SK-N-SH (cell line): ENCODE results near the gene CACNA2D4. TPM values are rescaled to one million over a fixed set of nuclear protein-coding genes. Genes with fewer than 3 reads are reported as not detected.

Experiments used
- CTCF ChIA-PET: fragments of 300-600, 350-600 bp; formaldehyde crosslinking; extraction: SDS; loops from one replicate; lab custom pipeline; 2021; lab: Yijun Ruan, JAX
- POLR2A ChIA-PET: fragments of 350-600 bp; sonication (Branson Sonifier 250); formaldehyde crosslinking; extraction: SDS; loops from one replicate; lab custom pipeline; 2020; ENCODE audit warnings: antibody characterized with exemption, inconsistent platforms; lab: Yijun Ruan, JAX
- DNase-seq: peaks from one replicate; pipeline ENCODE4 v3.0.0; 2012
- H2AFZ ChIP-seq: fragments of 200-600 bp; sonication (generic); 2 replicates; pipeline ENCODE4 v1.8.1; 2016; ENCODE audit warnings: antibody characterized with exemption, mild to moderate bottlenecking, low read depth
- H3F3A ChIP-seq: fragments of 200-600 bp; sonication (generic); replicated peaks from 2 replicates; pipeline ENCODE3; 2016; ENCODE audit warnings: antibody characterized with exemption, mild to moderate bottlenecking; ENCODE audit not compliant: insufficient read depth
- H3K27ac ChIP-seq, 2 experiments: fragments of 200-500 bp in 1 of 2; fragments of 200-600 bp in 1 of 2; sonication (Bioruptor generic) in 1 of 2; sonication (generic), shearing (Covaris generic) in 1 of 2; 2 replicates each; pipeline versions ENCODE4 v1.5.1 to v1.6.1; 2014 to 2016; ENCODE audit warnings: low read depth in 2 of 2, inconsistent platforms in 1 of 2, low read length in 1 of 2, mild to moderate bottlenecking in 1 of 2, mixed read lengths in 1 of 2
- H3K27me3 ChIP-seq: fragments of 200-600 bp; sonication (generic), shearing (Covaris generic); 2 replicates; pipeline ENCODE4 v1.6.1; 2016; ENCODE audit warnings: mixed run types; ENCODE audit not compliant: insufficient read depth
- H3K36me3 ChIP-seq, 2 experiments: fragments of 200-500 bp in 1 of 2; fragments of 200-600 bp in 1 of 2; sonication (Bioruptor generic) in 1 of 2; sonication (generic) in 1 of 2; replicated peaks in 1 of 2; 2 replicates each; pipeline versions ENCODE3 to v1.5.1; 2014 to 2016; ENCODE audit warnings: low read length in 1 of 2, mild to moderate bottlenecking in 1 of 2; ENCODE audit not compliant: insufficient read depth in 2 of 2, control insufficient read depth in 1 of 2
- H3K4me1 ChIP-seq, 2 experiments: fragments of 200-500 bp in 1 of 2; fragments of 200-600 bp in 1 of 2; sonication (Bioruptor generic) in 1 of 2; sonication (generic), shearing (Covaris generic) in 1 of 2; 2 replicates each; pipeline versions ENCODE4 v1.5.1 to v1.6.1; 2014 to 2016; ENCODE audit warnings: low read depth in 1 of 2, low read length in 1 of 2, mixed run types in 1 of 2; ENCODE audit not compliant: insufficient read depth in 2 of 2, control insufficient read depth in 1 of 2
- H3K4me2 ChIP-seq: fragments of 200-600 bp; sonication (generic), shearing (Covaris generic); 2 replicates; pipeline ENCODE4 v1.6.1; 2017; ENCODE audit warnings: mixed run types
- H3K4me3 ChIP-seq, 2 experiments: fragments of 200-500 bp in 1 of 2; fragments of 200-600 bp in 1 of 2; sonication (Bioruptor generic) in 1 of 2; sonication (generic), shearing (Covaris generic) in 1 of 2; 2 replicates each; pipeline versions ENCODE4 v1.5.1 to v1.8.1; 2014 to 2016; ENCODE audit warnings: low read depth in 2 of 2, inconsistent platforms in 1 of 2, low read length in 1 of 2, mild to moderate bottlenecking in 1 of 2, mixed read lengths in 1 of 2, moderate library complexity in 1 of 2
- H3K79me2 ChIP-seq: fragments of 200-600 bp; sonication (generic); 2 replicates; pipeline ENCODE4 v1.8.1; 2017; ENCODE audit warnings: mild to moderate bottlenecking; ENCODE audit not compliant: insufficient read depth
- H3K9ac ChIP-seq: fragments of 200-600 bp; sonication (generic); 2 replicates; pipeline ENCODE4 v1.6.1; 2017; ENCODE audit warnings: mixed run types
- H3K9me2 ChIP-seq: fragments of 200-600 bp; sonication (generic); 2 replicates; pipeline ENCODE4 v1.6.1; 2017; ENCODE audit warnings: mixed run types
- H3K9me3 ChIP-seq: fragments of 200-600 bp; sonication (generic); 2 replicates; pipeline ENCODE4 v1.6.1; 2017; ENCODE audit warnings: mixed run types, mild to moderate bottlenecking, moderate library complexity
- H4K20me1 ChIP-seq: fragments of 200-600 bp; sonication (generic); 2 replicates; pipeline ENCODE4 v1.6.1; 2017; ENCODE audit warnings: mild to moderate bottlenecking, mixed run types; ENCODE audit not compliant: insufficient read depth
- CTCF ChIP-seq: fragments of 200-600 bp; sonication (generic); IDR thresholded peaks from 2 replicates; pipeline ENCODE4 v1.6.1; 2017; ENCODE audit warnings: antibody characterized with exemption, mild to moderate bottlenecking, moderate library complexity
- ELF1 ChIP-seq: IDR thresholded peaks from 2 replicates; pipeline ENCODE4 v1.4.0; 2012
- FOXM1 ChIP-seq: IDR thresholded peaks from 2 replicates; pipeline ENCODE4 v1.4.0; 2012; ENCODE audit warnings: low read depth, mild to moderate bottlenecking
- RAD21 ChIP-seq: IDR thresholded peaks from 2 replicates; pipeline ENCODE4 v1.6.1; 2012; ENCODE audit warnings: mild to moderate bottlenecking, low read length
- RCOR1 ChIP-seq: fragments of 150-350 bp; IDR thresholded peaks from 2 replicates; pipeline ENCODE4 v1.6.1; 2017; ENCODE audit warnings: antibody characterized with exemption, low read length
- TAF1 ChIP-seq: IDR thresholded peaks from 2 replicates; pipeline ENCODE4 v1.6.1; 2012; ENCODE audit warnings: low read depth, mild to moderate bottlenecking, low read length, moderate library complexity, borderline replicate concordance
- TCF12 ChIP-seq: IDR thresholded peaks from 2 replicates; pipeline ENCODE4 v1.4.0; 2012
- TEAD4 ChIP-seq: IDR thresholded peaks from 2 replicates; pipeline ENCODE4 v1.4.0; 2012; ENCODE audit warnings: mild to moderate bottlenecking, borderline replicate concordance; ENCODE audit not compliant: insufficient read depth
- WGBS: methylation state at CpG from one replicate; pipeline ENCODE4 v1.1.6; 2017; ENCODE audit warnings: low lambda C conversion rate; 5-methylcytosine and 5-hydroxymethylcytosine counted together
- polyA plus RNA-seq, 3 experiments: library from polyadenylated mRNA; depleted of rRNA; stranded (reverse); fragments of >200 nt; gene quantifications; 2 replicates each; pipeline ENCODE4 v1.2.3, GENCODE V29; 2012
- TF ChIP-seq, protein P1 (sequence below): IDR thresholded peaks from 2 replicates; pipeline ENCODE4; 2012

Gene CACNA2D4
- polyA plus RNA-seq, 1 of the 3 experiments (the other 2 are of a cell fraction) = 0.02 TPM

DNA sequence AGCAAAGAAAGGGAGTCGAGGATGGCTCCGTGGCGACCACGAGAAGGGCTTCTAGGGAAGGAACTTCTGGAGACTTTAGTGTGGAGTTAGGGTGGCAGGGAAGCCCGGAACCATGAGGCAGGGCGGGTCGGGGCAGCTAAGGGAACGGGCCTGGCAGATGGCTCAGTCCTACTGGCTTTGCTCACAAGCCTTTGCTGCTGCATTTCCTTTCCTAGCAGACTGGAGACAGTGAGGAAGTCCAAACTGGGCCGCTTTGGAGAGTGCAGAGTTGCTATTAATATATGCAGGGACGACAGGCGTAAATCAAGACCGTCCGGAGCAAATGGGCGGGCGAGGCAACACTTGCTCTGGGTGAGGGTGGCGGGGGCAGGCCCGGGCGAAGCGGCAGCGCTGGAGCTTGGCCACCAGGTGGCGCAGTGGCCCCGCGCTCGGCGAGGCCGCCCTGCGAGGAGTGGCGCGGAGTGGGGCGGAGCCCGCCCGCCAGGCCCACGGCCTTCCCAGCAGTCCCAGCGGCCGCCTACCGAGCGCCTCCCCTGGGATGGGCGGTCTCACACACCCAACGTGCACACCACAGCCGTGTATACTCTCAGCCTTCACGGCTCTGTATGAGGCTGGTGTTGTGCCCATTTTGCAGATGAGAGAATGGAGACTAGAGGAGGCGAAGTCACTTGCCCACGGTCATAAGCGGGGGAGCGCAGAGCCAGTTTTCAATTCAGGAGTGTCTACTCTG, 122.5 kb downstream of the CACNA2D4 start (continued):
- TF ChIP-seq CTCF = peak; percentile 88
- TF ChIP-seq RCOR1 = peak; percentile 52
- TF ChIP-seq, all 33 proteins: peak for 8

DNA sequence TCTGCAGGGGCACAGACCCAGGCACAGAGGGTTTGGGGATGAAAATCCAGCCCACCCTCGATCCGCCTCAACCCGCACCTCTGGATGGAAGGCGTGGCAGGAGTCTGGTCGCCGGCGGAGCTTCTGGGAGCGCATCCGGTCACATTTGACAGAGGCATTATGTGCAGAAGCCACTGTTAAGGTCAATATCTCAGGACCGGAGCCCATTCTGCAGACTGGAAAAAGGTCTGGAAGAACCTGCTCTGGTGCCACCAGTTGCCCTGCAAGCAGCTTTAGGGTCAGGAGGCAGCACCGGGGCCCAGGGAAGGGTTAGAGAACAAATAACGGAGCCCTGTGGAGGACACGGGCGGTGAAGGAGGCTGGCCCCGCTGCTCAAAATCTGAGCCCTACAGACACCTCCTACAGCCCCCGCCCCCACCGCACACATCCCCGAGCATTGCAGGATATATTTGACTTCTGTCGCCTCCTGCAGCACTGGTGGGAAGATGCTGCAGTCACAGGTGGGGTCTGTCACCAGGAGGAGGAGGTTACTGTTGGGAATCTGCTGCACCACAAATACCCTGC, 123.1 kb downstream of the CACNA2D4 start:
- Histone ChIP-seq H3K27me3 (no peaks in the 10 kb centered on the region), H3K4me3 (no peak overlapping the region), H3K27ac (no peak overlapping the region), H3K9me3 (no peaks in the 10 kb centered on the region), H3K4me2 (no peak overlapping the region), H3K36me3 (no peaks in the 10 kb centered on the region), H4K20me1 (no peaks in the 10 kb centered on the region), H2AFZ (peak overlapping the region; percentile 72; the same call in 1 of the 2 replicates), H3K9me2 (no peaks in the 10 kb centered on the region), H3K4me1 (peaks cover 0 to 26% of the 10 kb centered on the region in 2 experiments; a peak in 1 of 4 replicates), H3F3A (no peaks in the 10 kb centered on the region), H3K79me2 (no peaks in the 10 kb centered on the region), H3K9ac (no peak overlapping the region)
- ChIA-PET POLR2A (interaction anchor here (1.3 kb wide), 1 partner anchor 145 kb away, joined by 9 read pairs; no protein-coding TSS in a partner anchor), CTCF (interaction anchor here (0.6 to 17.5 kb wide), 39 partner anchors 9 to 789 kb away, joined by 3 to 605 read pairs (median 3); partner anchors contain the start of gene WNT5B)
- TF ChIP-seq TAF1 = no peak
- TF ChIP-seq, protein P1, sequence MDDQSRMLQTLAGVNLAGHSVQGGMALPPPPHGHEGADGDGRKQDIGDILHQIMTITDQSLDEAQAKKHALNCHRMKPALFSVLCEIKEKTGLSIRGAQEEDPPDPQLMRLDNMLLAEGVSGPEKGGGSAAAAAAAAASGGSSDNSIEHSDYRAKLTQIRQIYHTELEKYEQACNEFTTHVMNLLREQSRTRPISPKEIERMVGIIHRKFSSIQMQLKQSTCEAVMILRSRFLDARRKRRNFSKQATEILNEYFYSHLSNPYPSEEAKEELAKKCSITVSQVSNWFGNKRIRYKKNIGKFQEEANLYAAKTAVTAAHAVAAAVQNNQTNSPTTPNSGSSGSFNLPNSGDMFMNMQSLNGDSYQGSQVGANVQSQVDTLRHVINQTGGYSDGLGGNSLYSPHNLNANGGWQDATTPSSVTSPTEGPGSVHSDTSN = no peak
- TF ChIP-seq TCF12 = no peak
- no peak for TF ChIP-seq ELF1
- TF ChIP-seq CTCF = no peak
- TF ChIP-seq TEAD4 = no peak
- no peak for TF ChIP-seq RAD21
- TF ChIP-seq FOXM1 = no peak
- DNase-seq = peak; percentile 9
- WGBS = 85% methylated on average over 19 of the region's 19 CpGs
